PFSK-1 (cell line): ENCODE results near the gene PREP.

Experiments used
- FOXP2 ChIP-seq: optimal IDR thresholded peaks from 2 replicates; pipeline ENCODE3; 2011; ENCODE audit warnings: borderline replicate concordance, control low read depth, inconsistent platforms; ENCODE audit not compliant: insufficient read depth; ENCODE audit errors: extremely low read length, extremely low read depth
- POLR2AphosphoS5 ChIP-seq: IDR thresholded peaks from 2 replicates; pipeline ENCODE4 v1.6.1; 2012; ENCODE audit warnings: low read depth, mild to moderate bottlenecking, control low read depth, low read length, moderate library complexity
- SIN3A ChIP-seq: IDR thresholded peaks from 2 replicates; pipeline ENCODE4 v1.6.1; 2012; ENCODE audit warnings: mild to moderate bottlenecking, low read length, moderate library complexity, borderline replicate concordance; ENCODE audit not compliant: insufficient read depth
- TAF1 ChIP-seq: IDR thresholded peaks from 2 replicates; pipeline ENCODE4 v1.6.1; 2012; ENCODE audit warnings: low read length, control low read depth, borderline replicate concordance; ENCODE audit not compliant: insufficient read depth
- TF ChIP-seq, protein P1 (sequence below), 2 experiments: IDR thresholded peaks; 2 replicates each; pipeline versions ENCODE4 v1.6.1 to v1.8.0; 2011 to 2012; ENCODE audit warnings: low read depth in 2 of 2, low read length in 2 of 2, control low read depth in 1 of 2, inconsistent platforms in 1 of 2, mild to moderate bottlenecking in 1 of 2, moderate library complexity in 1 of 2; ENCODE audit not compliant: insufficient read depth in 1 of 2

Gene PREP

DNA sequence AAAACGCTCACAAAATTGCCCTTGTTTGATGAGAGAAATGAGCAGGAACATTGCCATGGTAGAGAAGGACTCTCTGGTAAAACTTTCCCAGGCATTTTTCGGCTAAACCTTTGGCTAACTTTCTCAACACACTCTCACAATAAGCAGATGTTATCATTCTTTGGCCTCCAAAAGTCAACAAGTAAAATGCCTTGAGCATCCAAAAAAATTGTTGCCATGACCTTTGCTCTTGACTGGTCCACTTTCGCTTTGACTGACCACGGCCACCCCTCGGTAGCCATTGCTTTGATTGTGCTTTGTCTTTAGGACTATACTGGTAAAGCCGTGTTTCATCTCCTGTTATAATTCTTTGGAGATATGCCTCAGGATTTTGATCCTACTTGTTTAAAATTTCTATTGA, 41.1 kb upstream of the PREP start:
- TF ChIP-seq FOXP2 (no peak), TAF1 (no peak)

DNA sequence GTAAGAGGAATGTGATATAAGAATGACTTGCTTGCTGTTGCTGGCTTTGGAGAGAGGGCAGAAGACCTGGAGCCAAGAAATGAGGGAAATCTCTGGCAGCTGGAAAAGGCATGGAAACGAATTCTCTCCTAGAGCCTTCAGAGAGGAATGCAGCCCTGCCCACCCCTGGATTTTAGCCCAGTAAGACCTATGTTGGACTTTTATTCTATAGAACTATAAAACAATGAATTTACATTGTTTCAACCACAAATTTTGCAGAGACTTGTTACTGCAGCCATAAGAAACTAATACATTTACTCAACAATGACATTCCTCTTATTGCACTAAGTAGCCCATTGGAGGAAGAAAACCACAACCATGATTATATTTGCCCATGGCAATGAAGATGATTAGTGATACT, 39.5 kb upstream of the PREP start:
- no peak for TF ChIP-seq FOXP2
- TF ChIP-seq, protein P1, sequence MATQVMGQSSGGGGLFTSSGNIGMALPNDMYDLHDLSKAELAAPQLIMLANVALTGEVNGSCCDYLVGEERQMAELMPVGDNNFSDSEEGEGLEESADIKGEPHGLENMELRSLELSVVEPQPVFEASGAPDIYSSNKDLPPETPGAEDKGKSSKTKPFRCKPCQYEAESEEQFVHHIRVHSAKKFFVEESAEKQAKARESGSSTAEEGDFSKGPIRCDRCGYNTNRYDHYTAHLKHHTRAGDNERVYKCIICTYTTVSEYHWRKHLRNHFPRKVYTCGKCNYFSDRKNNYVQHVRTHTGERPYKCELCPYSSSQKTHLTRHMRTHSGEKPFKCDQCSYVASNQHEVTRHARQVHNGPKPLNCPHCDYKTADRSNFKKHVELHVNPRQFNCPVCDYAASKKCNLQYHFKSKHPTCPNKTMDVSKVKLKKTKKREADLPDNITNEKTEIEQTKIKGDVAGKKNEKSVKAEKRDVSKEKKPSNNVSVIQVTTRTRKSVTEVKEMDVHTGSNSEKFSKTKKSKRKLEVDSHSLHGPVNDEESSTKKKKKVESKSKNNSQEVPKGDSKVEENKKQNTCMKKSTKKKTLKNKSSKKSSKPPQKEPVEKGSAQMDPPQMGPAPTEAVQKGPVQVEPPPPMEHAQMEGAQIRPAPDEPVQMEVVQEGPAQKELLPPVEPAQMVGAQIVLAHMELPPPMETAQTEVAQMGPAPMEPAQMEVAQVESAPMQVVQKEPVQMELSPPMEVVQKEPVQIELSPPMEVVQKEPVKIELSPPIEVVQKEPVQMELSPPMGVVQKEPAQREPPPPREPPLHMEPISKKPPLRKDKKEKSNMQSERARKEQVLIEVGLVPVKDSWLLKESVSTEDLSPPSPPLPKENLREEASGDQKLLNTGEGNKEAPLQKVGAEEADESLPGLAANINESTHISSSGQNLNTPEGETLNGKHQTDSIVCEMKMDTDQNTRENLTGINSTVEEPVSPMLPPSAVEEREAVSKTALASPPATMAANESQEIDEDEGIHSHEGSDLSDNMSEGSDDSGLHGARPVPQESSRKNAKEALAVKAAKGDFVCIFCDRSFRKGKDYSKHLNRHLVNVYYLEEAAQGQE (IDR thresholded peaks at IDR 0.05; ENCODE audit: insufficient read depth in 1 of 2, low read depth in 2 of 2, low read length in 2 of 2), result no peak
- no peak for TF ChIP-seq POLR2AphosphoS5
- TF ChIP-seq TAF1, result no peak
- TF ChIP-seq SIN3A, result no peak

DNA sequence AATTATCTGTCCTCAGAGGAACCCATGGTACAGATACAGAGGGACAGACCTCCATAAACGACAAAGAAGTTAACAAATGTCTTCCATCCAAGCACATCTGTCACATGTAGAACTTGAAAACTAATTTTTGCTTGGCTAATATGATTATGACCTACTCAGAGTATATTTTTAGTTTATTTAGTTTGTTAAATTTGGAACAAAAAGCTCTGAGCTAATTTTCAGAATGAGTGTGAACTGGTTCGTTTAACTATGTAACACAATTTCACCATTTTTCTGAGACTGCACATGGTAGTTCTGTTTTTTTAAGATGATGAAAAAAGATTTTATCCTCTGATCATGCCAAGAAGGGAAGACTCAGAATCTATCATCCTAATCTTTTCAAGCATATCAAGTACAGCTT, 34.4 kb upstream of the PREP start:
- TF ChIP-seq, protein P1 (IDR thresholded peaks at IDR 0.05; ENCODE audit: insufficient read depth in 1 of 2, low read depth in 2 of 2, low read length in 2 of 2), result no peak
- TF ChIP-seq SIN3A (no peak), POLR2AphosphoS5 (no peak), FOXP2 (no peak), TAF1 (no peak)

DNA sequence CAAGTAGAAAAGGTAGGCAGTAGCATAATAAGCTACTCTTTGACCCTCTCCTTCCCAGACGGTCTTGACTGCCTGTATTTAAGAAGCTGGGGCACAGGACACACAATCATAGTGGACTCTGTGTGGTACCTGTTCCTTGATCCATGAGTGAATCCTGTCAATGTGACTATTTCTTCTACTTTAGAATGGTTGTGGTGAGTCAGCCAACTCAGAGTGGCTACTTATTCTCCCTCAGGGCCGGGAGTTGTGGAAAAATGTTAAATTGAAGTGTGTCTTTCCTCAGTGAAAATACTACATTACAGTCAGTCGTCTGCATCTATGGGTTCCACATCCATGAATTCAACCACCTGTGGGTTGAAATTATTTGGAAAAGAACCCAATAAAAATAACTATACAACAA, 30.8 kb upstream of the PREP start:
- no peak for TF ChIP-seq SIN3A
- TF ChIP-seq TAF1, result no peak
- no peak for TF ChIP-seq POLR2AphosphoS5
- TF ChIP-seq, protein P1 (IDR thresholded peaks at IDR 0.05; ENCODE audit: insufficient read depth in 1 of 2, low read depth in 2 of 2, low read length in 2 of 2), result no peak
- no peak for TF ChIP-seq FOXP2

DNA sequence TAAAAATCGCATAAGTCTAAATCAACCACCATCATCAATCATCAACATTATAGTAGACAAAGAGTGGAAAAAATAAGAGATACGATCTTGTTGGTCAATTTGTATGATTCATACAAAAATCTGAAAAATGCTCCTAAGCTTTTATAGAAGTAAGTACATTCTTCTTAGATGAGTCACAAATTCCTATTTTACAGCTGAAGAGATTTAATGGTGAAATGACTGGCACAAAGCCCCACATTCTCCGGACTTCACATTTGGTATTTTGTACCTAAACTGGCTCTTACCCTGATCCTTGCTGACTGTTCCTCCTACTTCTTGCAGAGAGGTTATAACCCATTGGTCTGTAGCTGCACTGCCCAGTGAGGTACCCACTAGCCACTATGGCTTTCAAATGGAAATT, 29.9 kb upstream of the PREP start:
- TF ChIP-seq POLR2AphosphoS5 (no peak), TAF1 (no peak), SIN3A (no peak), FOXP2 (no peak)
- TF ChIP-seq, protein P1 (IDR thresholded peaks at IDR 0.05; ENCODE audit: insufficient read depth in 1 of 2, low read depth in 2 of 2, low read length in 2 of 2), result no peak
